ENCODE results near the gene SAPCD1. TPM values are rescaled to one million over a fixed set of nuclear protein-coding genes. Genes with fewer than 3 reads are reported as not detected.

Gene SAPCD1
- total and polyA plus RNA-seq, 2 donors from 2014 or later, result 6.5 to 6.8 TPM

DNA sequence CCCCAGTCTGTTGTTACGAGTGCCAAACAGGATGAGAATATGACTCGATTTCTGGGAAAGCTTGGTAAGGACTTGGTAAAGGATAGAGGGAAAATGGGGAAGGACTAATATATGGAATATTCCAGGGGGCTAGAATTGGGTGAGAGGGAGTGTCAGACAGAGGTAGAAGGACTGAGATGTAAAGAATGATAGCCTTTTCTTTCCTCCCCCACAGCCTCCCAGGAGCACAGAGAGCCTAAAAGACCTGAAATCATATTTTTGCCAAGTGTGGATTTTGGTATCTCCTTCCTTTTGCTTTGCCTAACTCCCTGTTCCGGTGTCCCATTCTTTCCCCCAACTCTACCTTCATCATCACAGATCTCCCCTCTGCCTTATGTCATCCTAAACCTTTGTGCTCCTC is 19.6 kb upstream of the SAPCD1 start:
- FAIRE-seq (no peak), DNase-seq (no peak)
- H3K4me1 ChIP-seq (ENCODE audit: control insufficient read depth in 2 of 3, insufficient read depth in 2 of 3, low read depth in 1 of 3, low read length in 3 of 3), result peaks cover 6 to 16% (median 15%) of the 10 kb centered on the region in 3 donors
- no peak overlapping the region for H3K4me3 ChIP-seq (ENCODE audit: low read length in 3 of 3)
- no peak overlapping the region for H3K9ac ChIP-seq (ENCODE audit: low read length in 3 of 3)
- no peak overlapping the region for H3K27ac ChIP-seq (ENCODE audit: low read depth in 2 of 2, low read length in 2 of 2)
- H3K27me3 ChIP-seq (ENCODE audit: control insufficient read depth, insufficient read depth, low read length), result no peaks in the 10 kb centered on the region
- H3K36me3 ChIP-seq (ENCODE audit: control insufficient read depth in 2 of 3, insufficient read depth in 3 of 3, low read length in 3 of 3), result peaks cover 2 to 3% (median 3%) of the 10 kb centered on the region in 3 donors
- TF ChIP-seq, protein P1, sequence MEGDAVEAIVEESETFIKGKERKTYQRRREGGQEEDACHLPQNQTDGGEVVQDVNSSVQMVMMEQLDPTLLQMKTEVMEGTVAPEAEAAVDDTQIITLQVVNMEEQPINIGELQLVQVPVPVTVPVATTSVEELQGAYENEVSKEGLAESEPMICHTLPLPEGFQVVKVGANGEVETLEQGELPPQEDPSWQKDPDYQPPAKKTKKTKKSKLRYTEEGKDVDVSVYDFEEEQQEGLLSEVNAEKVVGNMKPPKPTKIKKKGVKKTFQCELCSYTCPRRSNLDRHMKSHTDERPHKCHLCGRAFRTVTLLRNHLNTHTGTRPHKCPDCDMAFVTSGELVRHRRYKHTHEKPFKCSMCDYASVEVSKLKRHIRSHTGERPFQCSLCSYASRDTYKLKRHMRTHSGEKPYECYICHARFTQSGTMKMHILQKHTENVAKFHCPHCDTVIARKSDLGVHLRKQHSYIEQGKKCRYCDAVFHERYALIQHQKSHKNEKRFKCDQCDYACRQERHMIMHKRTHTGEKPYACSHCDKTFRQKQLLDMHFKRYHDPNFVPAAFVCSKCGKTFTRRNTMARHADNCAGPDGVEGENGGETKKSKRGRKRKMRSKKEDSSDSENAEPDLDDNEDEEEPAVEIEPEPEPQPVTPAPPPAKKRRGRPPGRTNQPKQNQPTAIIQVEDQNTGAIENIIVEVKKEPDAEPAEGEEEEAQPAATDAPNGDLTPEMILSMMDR (IDR thresholded peaks at IDR 0.05; ENCODE audit: borderline replicate concordance, extremely low read depth, insufficient read depth), result no peak
- intact Hi-C loops (cut with DNase I), result no loop called here
- H3K9me3 ChIP-seq (ENCODE audit: control insufficient read depth in 2 of 3, insufficient read depth in 1 of 3, low read length in 3 of 3), result no peaks in the 10 kb centered on the region

DNA sequence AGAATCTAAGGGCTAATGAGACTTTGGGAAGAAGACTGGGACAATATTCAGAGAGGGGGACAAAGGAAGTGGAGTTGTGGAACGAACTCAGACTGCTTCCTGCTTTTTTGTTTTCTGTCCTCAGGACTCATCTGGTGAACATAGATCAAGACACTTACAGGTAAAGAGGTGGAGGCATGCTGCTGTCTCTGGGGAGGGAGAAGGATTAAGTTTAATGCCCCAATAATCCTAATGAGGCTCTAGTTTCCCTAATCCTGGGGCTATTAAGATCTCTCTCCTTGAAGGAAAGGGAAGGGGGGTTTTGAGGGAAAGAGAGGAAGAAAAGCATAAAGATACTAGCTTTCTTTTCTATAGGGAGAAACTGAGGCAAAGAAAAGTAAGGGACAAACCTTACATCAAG is 18.0 kb upstream of the SAPCD1 start:
- H3K9ac ChIP-seq (ENCODE audit: low read length in 3 of 3), result no peak overlapping the region
- no peak overlapping the region for H3K27ac ChIP-seq (ENCODE audit: low read depth in 2 of 2, low read length in 2 of 2)
- FAIRE-seq (no peak), DNase-seq (no peak)
- no peak overlapping the region for H3K4me3 ChIP-seq (ENCODE audit: low read length in 3 of 3)
- H3K36me3 ChIP-seq (ENCODE audit: control insufficient read depth in 2 of 3, insufficient read depth in 3 of 3, low read length in 3 of 3), result peaks cover 2 to 3% (median 3%) of the 10 kb centered on the region in 3 donors
- H3K9me3 ChIP-seq (ENCODE audit: control insufficient read depth in 2 of 3, insufficient read depth in 1 of 3, low read length in 3 of 3), result no peaks in the 10 kb centered on the region
- intact Hi-C loops (cut with DNase I), result no loop called here
- peaks cover 0 to 4% (median 4%) of the 10 kb centered on the region in 3 donors for H3K4me1 ChIP-seq (ENCODE audit: control insufficient read depth in 2 of 3, insufficient read depth in 2 of 3, low read depth in 1 of 3, low read length in 3 of 3)
- TF ChIP-seq, protein P1 (IDR thresholded peaks at IDR 0.05; ENCODE audit: borderline replicate concordance, extremely low read depth, insufficient read depth), result no peak
- H3K27me3 ChIP-seq (ENCODE audit: control insufficient read depth, insufficient read depth, low read length), result no peaks in the 10 kb centered on the region

DNA sequence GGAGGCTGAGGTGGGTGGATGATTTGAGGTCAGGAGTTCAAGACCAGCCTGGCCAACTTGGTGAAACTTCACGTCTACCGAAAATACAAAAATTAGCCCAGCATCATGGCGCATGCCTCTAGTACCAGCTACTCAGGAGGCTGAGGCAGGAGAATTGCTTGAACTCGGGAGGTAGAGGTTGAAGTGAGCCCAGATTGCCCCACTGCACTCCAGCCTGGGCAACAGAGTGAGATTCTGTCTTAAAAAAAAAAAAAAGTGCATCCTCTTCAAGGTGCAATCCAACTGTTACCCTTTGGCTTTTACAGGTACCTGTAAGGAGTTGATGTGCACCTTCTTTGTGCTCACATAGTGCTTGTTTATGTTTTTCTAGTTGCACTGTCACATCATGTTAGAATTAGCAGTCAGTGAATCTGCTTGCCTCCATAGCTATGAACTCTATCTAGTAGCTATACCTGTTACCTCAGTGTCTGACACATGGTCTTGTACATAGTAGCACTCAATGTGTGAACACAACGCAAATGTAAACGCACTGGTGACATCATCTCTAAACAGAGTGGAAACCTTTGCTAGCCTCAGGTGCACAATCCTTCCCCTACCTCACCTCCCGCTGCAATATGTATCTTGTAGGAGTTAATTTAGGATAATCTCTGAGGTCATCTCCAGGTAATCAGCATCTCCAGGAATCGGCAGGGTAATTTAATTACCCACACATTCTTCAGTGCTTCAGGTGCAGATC is 13.0 kb upstream of the SAPCD1 start:
- TF ChIP-seq, protein P1 (IDR thresholded peaks at IDR 0.05; ENCODE audit: borderline replicate concordance, extremely low read depth, insufficient read depth), result no peak
- Histone ChIP-seq H3K36me3 (ENCODE audit: control insufficient read depth in 2 of 3, insufficient read depth in 3 of 3, low read length in 3 of 3) (peaks cover 0 to 3% (median 3%) of the 10 kb centered on the region in 3 donors), H3K9ac (ENCODE audit: low read length in 3 of 3) (no peak overlapping the region), H3K9me3 (ENCODE audit: control insufficient read depth in 2 of 3, insufficient read depth in 1 of 3, low read length in 3 of 3) (no peaks in the 10 kb centered on the region), H3K27me3 (ENCODE audit: control insufficient read depth, insufficient read depth, low read length) (no peaks in the 10 kb centered on the region), H3K4me3 (ENCODE audit: low read length in 3 of 3) (no peak overlapping the region), H3K4me1 (ENCODE audit: control insufficient read depth in 2 of 3, insufficient read depth in 2 of 3, low read depth in 1 of 3, low read length in 3 of 3) (no peaks in the 10 kb centered on the region), H3K27ac (ENCODE audit: low read depth in 2 of 2, low read length in 2 of 2) (no peak overlapping the region)
- intact Hi-C loops (cut with DNase I), result no loop called here
- DNase-seq (no peak), FAIRE-seq (no peak)
